Stimulated activated CD4-positive, alpha-beta T cell treated with anti-CD3 and anti-CD28 coated beads, Interleukin-4, amount 100 ng/mL, for 48 hours (primary cell): ENCODE measurements around the gene JMJD6.

ENCODE experiments used
- DNase-seq, 2 donors: peaks; one replicate each; pipeline ENCODE4 v3.0.0-alpha.2; 2020; ENCODE audit warnings: low read depth in 2 of 2

Gene JMJD6

GRCh38 chr17:76679239-76679638, 47.2 kb downstream of the JMJD6 start:
- no peak for DNase-seq

- no peak for DNase-seq
Measured at GRCh38 chr17:76678330-76678729, 48.1 kb downstream of the JMJD6 start.

- DNase-seq, result no peak
Measured at GRCh38 chr17:76677406-76677805, 49.0 kb downstream of the JMJD6 start.

GRCh38 chr17:76676629-76677028, 49.8 kb downstream of the JMJD6 start:
- DNase-seq, result no peak

- no peak for DNase-seq
Measured at GRCh38 chr17:76675648-76676047, 50.8 kb downstream of the JMJD6 start.

- DNase-seq, result no peak
Measured at GRCh38 chr17:76674600-76674999, 51.8 kb downstream of the JMJD6 start.

GRCh38 chr17:76673729-76674128, 52.7 kb downstream of the JMJD6 start:
- DNase-seq, result no peak

- DNase-seq, result no peak
Measured at GRCh38 chr17:76672892-76673291, 53.5 kb downstream of the JMJD6 start.

GRCh38 chr17:76672270-76672851, 54.0 kb downstream of the JMJD6 start:
- DNase-seq, result no peak

- no peak for DNase-seq
Measured at GRCh38 chr17:76671912-76672262, 54.5 kb downstream of the JMJD6 start.

- peak; percentile 98 to 99 for DNase-seq
Measured at GRCh38 chr17:76671123-76671911, 55.1 kb downstream of the JMJD6 start.

GRCh38 chr17:76670718-76671122, 55.7 kb downstream of the JMJD6 start:
- DNase-seq, result no peak

GRCh38 chr17:76670020-76670717, 56.2 kb downstream of the JMJD6 start:
- DNase-seq, result no peak
